Measurements from ENCODE around the gene TANK. TPM values are rescaled to one million over a fixed set of nuclear protein-coding genes. Genes with fewer than 3 reads are reported as not detected.

TANK gene
- total and polyA plus RNA-seq, 2 of the 13 experiments (the other 11 are each of a cell fraction or from before 2014, with no cell fraction given), result 66.9 to 96.1 TPM

- intact Hi-C loops (cut with micrococcal nuclease; ENCODE audit: unreplicated experiment) (no loop called here), in situ Hi-C loops (cut with HindIII; ENCODE audit: extremely low pct_ligation_motif_present, low pct_unique_long_range_greater_than_20kb) (no loop called here)
- no peaks in the 10 kb centered on the region for H3K79me2 ChIP-seq (ENCODE audit: insufficient read depth, low read length)
- H3K4me2 ChIP-seq (ENCODE audit: low read depth, low read length), result no peak overlapping the region
- H3K36me3 ChIP-seq (replicated peaks in 1 of 2; ENCODE audit: control insufficient read depth in 1 of 2, insufficient read depth in 2 of 2, low read length in 2 of 2), result peaks cover 8 to 45% of the 10 kb centered on the region in 2 experiments
- no peak overlapping the region for H2AFZ ChIP-seq (ENCODE audit: low read length)
- H3K9ac ChIP-seq (ENCODE audit: insufficient read depth, low read depth, low read length), result no peak overlapping the region
- FAIRE-seq, result no peak
- H3K4me1 ChIP-seq (ENCODE audit: insufficient read depth, low read length), result no peaks in the 10 kb centered on the region
- TF ChIP-seq, protein P1, sequence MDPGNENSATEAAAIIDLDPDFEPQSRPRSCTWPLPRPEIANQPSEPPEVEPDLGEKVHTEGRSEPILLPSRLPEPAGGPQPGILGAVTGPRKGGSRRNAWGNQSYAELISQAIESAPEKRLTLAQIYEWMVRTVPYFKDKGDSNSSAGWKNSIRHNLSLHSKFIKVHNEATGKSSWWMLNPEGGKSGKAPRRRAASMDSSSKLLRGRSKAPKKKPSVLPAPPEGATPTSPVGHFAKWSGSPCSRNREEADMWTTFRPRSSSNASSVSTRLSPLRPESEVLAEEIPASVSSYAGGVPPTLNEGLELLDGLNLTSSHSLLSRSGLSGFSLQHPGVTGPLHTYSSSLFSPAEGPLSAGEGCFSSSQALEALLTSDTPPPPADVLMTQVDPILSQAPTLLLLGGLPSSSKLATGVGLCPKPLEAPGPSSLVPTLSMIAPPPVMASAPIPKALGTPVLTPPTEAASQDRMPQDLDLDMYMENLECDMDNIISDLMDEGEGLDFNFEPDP (CRISPR knock-in tag; conservative IDR thresholded peaks at IDR 0.05), result no peak
- TF ChIP-seq ZXDC (CRISPR knock-in tag; IDR thresholded peaks at IDR 0.05) (no peak), FOXK1 (CRISPR knock-in tag; IDR thresholded peaks at IDR 0.05; ENCODE audit: borderline replicate concordance, low read depth) (no peak), TRIM22 (IDR thresholded peaks at IDR 0.05) (no peak), SIN3A (IDR thresholded peaks at IDR 0.05; ENCODE audit: borderline replicate concordance, low read depth, low read length) (no peak)
- TF ChIP-seq, protein P2, sequence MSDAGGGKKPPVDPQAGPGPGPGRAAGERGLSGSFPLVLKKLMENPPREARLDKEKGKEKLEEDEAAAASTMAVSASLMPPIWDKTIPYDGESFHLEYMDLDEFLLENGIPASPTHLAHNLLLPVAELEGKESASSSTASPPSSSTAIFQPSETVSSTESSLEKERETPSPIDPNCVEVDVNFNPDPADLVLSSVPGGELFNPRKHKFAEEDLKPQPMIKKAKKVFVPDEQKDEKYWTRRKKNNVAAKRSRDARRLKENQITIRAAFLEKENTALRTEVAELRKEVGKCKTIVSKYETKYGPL (CRISPR knock-in tag; IDR thresholded peaks at IDR 0.05), result no peak
- 0 out of 2 replicates have a peak, but pooled peaks cover 7% of the 10 kb centered on the region for H4K20me1 ChIP-seq (ENCODE audit: insufficient read depth, low read length)
- H3K27ac ChIP-seq (ENCODE audit: extremely low read length, insufficient read depth, low read length), result no peak overlapping the region
- H3K9me3 ChIP-seq (ENCODE audit: low read length), result no peaks in the 10 kb centered on the region
- BruUV-seq (replicated peaks), result no TSS peak
- H3K27me3 ChIP-seq (ENCODE audit: control insufficient read depth in 1 of 2, insufficient read depth in 2 of 2, low read length in 2 of 2), result no peaks in the 10 kb centered on the region
- no peak for ATAC-seq
- no peak for DNase-seq (ENCODE audit: low spot score)
- ChIA-PET CTCF (ENCODE audit: low intra/inter-chr PET ratio, low total read pairs) (no interaction called here), POLR2A (no interaction called here)
- no peak overlapping the region for H3K4me3 ChIP-seq (replicated peaks in 1 of 3; ENCODE audit: insufficient read depth in 1 of 3, low read depth in 2 of 3, low read length in 3 of 3)
- 94% methylated on average over 1 of the region's 1 CpG for WGBS (ENCODE audit: low lambda C conversion rate)
These were observed 46.3 kb downstream of the TANK start for GRCh38 chr2:161206471-161207032.

Measured in HepG2 (cell line).